GM12878 (cell line): Measurements from ENCODE around the gene CLIP1. TPM values are rescaled to one million over a fixed set of nuclear protein-coding genes. Genes with fewer than 3 reads are reported as not detected.

Source experiments
- ATAC-seq: fragments of 200-7000 bp; cut with Tn5 transposase; 3 replicates; pipeline ENCODE4 v1.9.1; 2020; ENCODE audit warnings: mild to moderate bottlenecking, moderate library complexity
- BruUV-seq: library from RNA; stranded (reverse); fragments of 400-500 nt; replicated peaks from 2 replicates; lab custom pipeline; 2021; lab: Mats Ljungman, UMichigan
- CTCF ChIA-PET: fragments of 300-600 bp; sonication (Branson Sonifier 250); formaldehyde crosslinking; extraction: SDS; loops from one replicate; lab custom pipeline; 2021; ENCODE audit warnings: inconsistent platforms; lab: Yijun Ruan, JAX
- POLR2A ChIA-PET: fragments of 350-600 bp; formaldehyde crosslinking; extraction: SDS; loops from one replicate; lab custom pipeline; 2021; ENCODE audit warnings: inconsistent platforms; lab: Charles Lee
- RAD21 ChIA-PET: fragments of 300-600 bp; sonication (Branson Sonifier 250); formaldehyde crosslinking; loops from one replicate; lab custom pipeline; 2023; ENCODE audit warnings: antibody characterized with exemption; ENCODE audit not compliant: unreplicated experiment; lab: Charles Lee
- SMC1A ChIA-PET: fragments of 300-600 bp; sonication (Branson Sonifier 250); formaldehyde crosslinking; loops from one replicate; lab custom pipeline; 2023; ENCODE audit not compliant: unreplicated experiment, uncharacterized antibody; lab: Charles Lee
- DNase-seq: peaks from one replicate; pipeline ENCODE4 v3.0.0-alpha.2; 2011; ENCODE audit warnings: low read depth, low spot score
- FAIRE-seq: peaks from 3 replicates; lab custom pipeline; 2011; peaks lifted over from hg19 to GRCh38; lab: Jason Lieb, UNC
- H2AFZ ChIP-seq: 2 replicates; pipeline ENCODE4 v1.6.0; 2011; ENCODE audit warnings: low read depth, low read length, control low read depth; ENCODE audit not compliant: control insufficient read depth
- H3K27ac ChIP-seq: 2 replicates; pipeline ENCODE4 v1.5.1; 2011; ENCODE audit warnings: control low read depth; ENCODE audit not compliant: control insufficient read depth, insufficient read depth
- H3K27me3 ChIP-seq, 2 experiments: replicated peaks in 1 of 2; 2 replicates each; pipeline versions ENCODE4 v1.6.0 to v1.6.1; 2011; ENCODE audit warnings: low read length in 1 of 2; ENCODE audit not compliant: control insufficient read depth in 2 of 2, insufficient read depth in 2 of 2
- H3K36me3 ChIP-seq, 2 experiments: 2 replicates each; pipeline ENCODE4 v1.5.1; 2011; ENCODE audit warnings: low read length in 1 of 2; ENCODE audit not compliant: control insufficient read depth in 2 of 2, insufficient read depth in 2 of 2
- H3K4me1 ChIP-seq: 2 replicates; pipeline ENCODE4 v1.6.1; 2011; ENCODE audit warnings: mild to moderate bottlenecking, low read length, moderate library complexity, mixed read lengths; ENCODE audit not compliant: control insufficient read depth, insufficient read depth
- H3K4me2 ChIP-seq: 2 replicates; pipeline ENCODE4 v1.6.0; 2011; ENCODE audit warnings: control low read depth; ENCODE audit not compliant: control insufficient read depth, insufficient read depth
- H3K4me3 ChIP-seq: fragments of 200-600 bp; sonication (generic); 2 replicates; pipeline ENCODE4 v1.5.1; 2016
- H3K79me2 ChIP-seq: 2 replicates; pipeline ENCODE4 v1.6.0; 2011; ENCODE audit warnings: low read length; ENCODE audit not compliant: control insufficient read depth, insufficient read depth
- H3K9ac ChIP-seq: 2 replicates; pipeline ENCODE4 v1.8.0; 2011; ENCODE audit warnings: low read length, control low read depth, mixed read lengths; ENCODE audit not compliant: control insufficient read depth, insufficient read depth
- H3K9me3 ChIP-seq: replicated peaks from 3 replicates; pipeline ENCODE4 v1.5.1; 2011; ENCODE audit warnings: mild to moderate bottlenecking, low read length; ENCODE audit not compliant: control insufficient read depth, insufficient read depth
- H4K20me1 ChIP-seq: 2 replicates; pipeline ENCODE4 v1.6.0; 2011; ENCODE audit not compliant: control insufficient read depth, insufficient read depth
- ASH2L ChIP-seq: fragments of 300-600, 200-600 bp; sonication (generic); IDR thresholded peaks from 2 replicates; pipeline ENCODE4 v1.6.1; 2017; ENCODE audit warnings: low read depth, mild to moderate bottlenecking, borderline replicate concordance
- CBX3 ChIP-seq: fragments of 200-600 bp; sonication (generic); IDR thresholded peaks from 2 replicates; pipeline ENCODE4 v1.6.1; 2016; ENCODE audit warnings: low read depth, borderline replicate concordance
- CHD1 ChIP-seq: IDR thresholded peaks from 2 replicates; pipeline ENCODE4 v1.6.1; 2012; ENCODE audit warnings: low read depth, low read length, improper control_type of control experiment
- FOS ChIP-seq: IDR thresholded peaks from 3 replicates; pipeline ENCODE4 v1.6.1; 2011; ENCODE audit warnings: borderline replicate concordance; ENCODE audit not compliant: insufficient read length; ENCODE audit errors: extremely low read depth
- MEF2B ChIP-seq: fragments of 450-650 bp; IDR thresholded peaks from 2 replicates; pipeline ENCODE4 v1.6.1; 2018; ENCODE audit warnings: mild to moderate bottlenecking, moderate library complexity; ENCODE audit not compliant: partially characterized antibody, poor library complexity, severe bottlenecking
- NFXL1 ChIP-seq: fragments of 450-650 bp; IDR thresholded peaks from 2 replicates; pipeline ENCODE4 v1.6.1; 2017; ENCODE audit warnings: antibody characterized with exemption, mild to moderate bottlenecking, borderline replicate concordance
- NFYB ChIP-seq: IDR thresholded peaks from 2 replicates; pipeline ENCODE4 v1.6.1; 2011; ENCODE audit warnings: low read depth, mild to moderate bottlenecking, low read length, improper control_type of control experiment, moderate library complexity; ENCODE audit not compliant: insufficient read depth
- NR2F1 ChIP-seq: fragments of 450-650 bp; conservative IDR thresholded peaks from 2 replicates; pipeline ENCODE4 v1.6.1; 2017; ENCODE audit warnings: mild to moderate bottlenecking
- POLR2A ChIP-seq: IDR thresholded peaks from 2 replicates; pipeline ENCODE4 v1.6.1; 2011; ENCODE audit warnings: low read depth, mild to moderate bottlenecking, low read length
- POLR2AphosphoS5 ChIP-seq: IDR thresholded peaks from 2 replicates; pipeline ENCODE4 v1.6.1; 2011; ENCODE audit warnings: mild to moderate bottlenecking, low read length, inconsistent platforms
- POU2F2 ChIP-seq: IDR thresholded peaks from 3 replicates; pipeline ENCODE4 v1.6.1; 2011; ENCODE audit warnings: low read depth, mild to moderate bottlenecking, low read length, borderline replicate concordance
- RAD21 ChIP-seq: IDR thresholded peaks from 2 replicates; pipeline ENCODE4 v1.6.1; 2011; ENCODE audit warnings: mild to moderate bottlenecking, low read depth, low read length, moderate library complexity; ENCODE audit not compliant: insufficient read depth
- RCOR1 ChIP-seq: conservative IDR thresholded peaks from 2 replicates; pipeline ENCODE4 v1.6.1; 2012; ENCODE audit warnings: low read depth, low read length, improper control_type of control experiment
- SPI1 ChIP-seq: IDR thresholded peaks from 2 replicates; pipeline ENCODE4 v1.6.1; 2011; ENCODE audit warnings: low read depth, mild to moderate bottlenecking, low read length, moderate library complexity, borderline replicate concordance; ENCODE audit not compliant: insufficient read depth
- TAF1 ChIP-seq: IDR thresholded peaks from 2 replicates; pipeline ENCODE4 v1.6.1; 2011; ENCODE audit warnings: mild to moderate bottlenecking, low read depth, low read length, borderline replicate concordance
- ZNF24 ChIP-seq: fragments of 450-650 bp; IDR thresholded peaks from 2 replicates; pipeline ENCODE4 v1.6.1; 2017; ENCODE audit warnings: antibody characterized with exemption, mild to moderate bottlenecking
- WGBS: methylation state at CpG from one replicate; pipeline ENCODE4 v1.1.6; 2016; ENCODE audit warnings: low lambda C conversion rate; ENCODE audit not compliant: insufficient replicate concordance, insufficient coverage; ENCODE audit errors: missing lambda C conversion rate; 5-methylcytosine and 5-hydroxymethylcytosine counted together
- in situ Hi-C: fragments of 300-500 bp; cut with MboI; formaldehyde crosslinking; loops from 9 replicates; pipeline ENCODE4 v1.14.3; 2018; ENCODE audit warnings: mixed read lengths
- intact Hi-C: fragments of 100-400 bp; cut with micrococcal nuclease; formaldehyde crosslinking; loops from one replicate; pipeline ENCODE4 v1.14.2; 2022; ENCODE audit not compliant: unreplicated experiment
- polyA plus RNA-seq, 11 experiments: library from polyadenylated mRNA; depleted of rRNA in 4 of 11; unstranded in 6 of 11; stranded (reverse) in 5 of 11; fragments of >200 nt; fragmentation: Nextera tagmentation in 4 of 11; fragmentation: Illumina TruSeq in 1 of 11; extraction: Ambion mirVana in 4 of 11; extraction: Trizol in 1 of 11; gene quantifications; 1 replicate in 1 of 11; 2 replicates in 10 of 11; pipeline versions ENCODE4 v1.2.1 to v1.2.3, GENCODE V29; 2011 to 2016; ENCODE audit warnings: inconsistent platforms in 2 of 11, missing spikeins in 2 of 11, low read depth in 1 of 11
- total RNA-seq, 4 experiments: library from RNA; depleted of rRNA in 3 of 4; stranded (reverse); fragments of >200 nt in 3 of 4; fragmentation: Illumina TruSeq in 1 of 4; extraction: Trizol in 1 of 4; gene quantifications; 2 replicates each; pipeline versions ENCODE4 v1.2.1 to v1.2.3, GENCODE V29; 2013 to 2021
- TF ChIP-seq, protein P1 (sequence below): fragments of 450-650 bp; IDR thresholded peaks from 2 replicates; pipeline ENCODE4 v1.6.1; 2017; ENCODE audit warnings: borderline replicate concordance

Gene CLIP1
- total and polyA plus RNA-seq, 10 of the 15 experiments (the other 5 are each of a cell fraction or from before 2014, with no cell fraction given): 6.0 to 45.4 (median 25.2) TPM

DNA sequence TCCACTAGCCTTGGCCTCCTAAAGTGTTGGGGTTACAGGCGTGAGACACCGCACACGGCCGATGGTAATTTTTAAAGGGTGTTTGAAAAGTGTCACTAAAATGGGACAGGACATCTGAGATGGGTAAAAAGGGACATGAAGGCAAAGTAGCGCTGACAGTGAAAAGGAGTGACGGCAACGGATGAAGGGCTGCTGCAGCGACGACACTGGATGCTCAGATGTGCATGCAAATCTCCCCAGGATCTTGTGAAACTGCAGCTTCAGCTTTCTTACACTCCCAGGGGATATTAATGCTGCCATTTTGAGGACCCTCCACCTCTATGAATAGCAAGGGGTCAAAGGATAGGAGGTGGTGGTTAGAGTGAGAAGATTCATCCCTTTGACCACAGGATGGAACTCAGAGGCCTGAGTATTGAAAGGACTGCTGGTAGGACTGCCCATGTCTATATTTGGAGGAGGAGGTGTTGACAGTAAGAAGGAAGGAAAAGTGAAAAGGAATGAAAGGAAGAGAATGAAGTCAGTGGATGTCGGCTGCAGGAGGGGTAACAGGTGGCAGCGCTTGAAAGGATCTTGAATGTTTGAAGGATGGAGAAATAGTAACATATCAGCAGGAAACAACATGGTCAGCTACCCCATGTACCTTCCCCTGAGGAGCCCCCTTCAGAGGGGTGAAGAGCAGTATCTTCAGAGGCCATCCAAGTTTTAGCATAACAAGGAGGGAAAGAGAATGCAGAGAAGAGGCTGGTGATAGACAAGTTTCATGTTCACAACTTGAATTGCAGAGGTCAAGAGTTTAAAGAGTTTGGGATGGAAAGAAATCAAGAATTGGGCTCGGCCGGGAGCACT is 37.1 kb downstream of the CLIP1 start:
- in situ Hi-C loops: no loop called here

GRCh38 chr12:122382919-122383350 is 39.5 kb downstream of the CLIP1 start:
- FAIRE-seq (no peak), ATAC-seq (no peak), DNase-seq (no peak)
- Histone ChIP-seq H3K27me3 (no peaks in the 10 kb centered on the region), H2AFZ (no peak overlapping the region), H3K36me3 (no peaks in the 10 kb centered on the region; a peak in 1 of 4 replicates), H3K4me2 (no peak overlapping the region), H3K4me3 (no peak overlapping the region), H4K20me1 (no peaks in the 10 kb centered on the region), H3K9ac (no peak overlapping the region), H3K4me1 (no peaks in the 10 kb centered on the region), H3K27ac (no peak overlapping the region), H3K79me2 (no peaks in the 10 kb centered on the region; the same call in 1 of the 2 replicates), H3K9me3 (no peaks in the 10 kb centered on the region)
- no TSS peak for BruUV-seq
- over 99% methylated on average over 6 of the region's 6 CpGs for WGBS
- in situ Hi-C loops: no loop called here
- ChIA-PET POLR2A (interaction anchor here (0.6 kb wide), 1 partner anchor 272 kb away, joined by 4 read pairs; no protein-coding TSS in a partner anchor), CTCF (no interaction called here), RAD21 (no interaction called here), SMC1A (no interaction called here)
- intact Hi-C loops: no loop called here
- TF ChIP-seq RCOR1: no peak
- no peak for TF ChIP-seq NFXL1
- no peak for TF ChIP-seq TAF1
- no peak for TF ChIP-seq CHD1
- TF ChIP-seq POLR2A: no peak
- TF ChIP-seq ASH2L: no peak
- no peak for TF ChIP-seq ZNF24
- TF ChIP-seq POLR2AphosphoS5: no peak
- TF ChIP-seq, protein P1, sequence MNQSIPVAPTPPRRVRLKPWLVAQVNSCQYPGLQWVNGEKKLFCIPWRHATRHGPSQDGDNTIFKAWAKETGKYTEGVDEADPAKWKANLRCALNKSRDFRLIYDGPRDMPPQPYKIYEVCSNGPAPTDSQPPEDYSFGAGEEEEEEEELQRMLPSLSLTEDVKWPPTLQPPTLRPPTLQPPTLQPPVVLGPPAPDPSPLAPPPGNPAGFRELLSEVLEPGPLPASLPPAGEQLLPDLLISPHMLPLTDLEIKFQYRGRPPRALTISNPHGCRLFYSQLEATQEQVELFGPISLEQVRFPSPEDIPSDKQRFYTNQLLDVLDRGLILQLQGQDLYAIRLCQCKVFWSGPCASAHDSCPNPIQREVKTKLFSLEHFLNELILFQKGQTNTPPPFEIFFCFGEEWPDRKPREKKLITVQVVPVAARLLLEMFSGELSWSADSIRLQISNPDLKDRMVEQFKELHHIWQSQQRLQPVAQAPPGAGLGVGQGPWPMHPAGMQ: no peak
- TF ChIP-seq NR2F1: no peak
- no peak for TF ChIP-seq SPI1
- no peak for TF ChIP-seq MEF2B
- TF ChIP-seq NFYB: no peak

More for the DNA sequence above, 37.1 kb downstream of the CLIP1 start:
- FAIRE-seq (no peak), DNase-seq (no peak), ATAC-seq (no peak)
- BruUV-seq: no TSS peak
- POLR2A ChIA-PET: no interaction called here
- no peaks in the 10 kb centered on the region for H4K20me1 ChIP-seq
- H3K27me3 ChIP-seq: no peaks in the 10 kb centered on the region
- H3K4me1 ChIP-seq: no peaks in the 10 kb centered on the region
- no peak overlapping the region for H3K4me2 ChIP-seq
- H3K27ac ChIP-seq: no peak overlapping the region
- no peaks in the 10 kb centered on the region; the same call in 1 of the 2 replicates for H3K79me2 ChIP-seq
- H2AFZ ChIP-seq: no peak overlapping the region
- intact Hi-C loops: no loop called here
- H3K36me3 ChIP-seq: no peaks in the 10 kb centered on the region
- H3K9me3 ChIP-seq: no peaks in the 10 kb centered on the region
- 74% methylated on average over 13 of the region's 13 CpGs for WGBS
- H3K4me3 ChIP-seq: no peak overlapping the region
- TF ChIP-seq POU2F2 (no peak), RAD21 (no peak), FOS (no peak), CBX3 (no peak)
- CTCF ChIA-PET: interaction anchor here (0.7 kb wide), 1 partner anchor 14 kb away, joined by 3 read pairs; no protein-coding TSS in a partner anchor
- RAD21 ChIA-PET: interaction anchor here (1.1 kb wide), 1 partner anchor 15 kb away, joined by 3 read pairs; no protein-coding TSS in a partner anchor
- SMC1A ChIA-PET: interaction anchor here (1.0 kb wide), 1 partner anchor 82 kb away, joined by 3 read pairs; no protein-coding TSS in a partner anchor
- H3K9ac ChIP-seq: no peak overlapping the region
